HFFc6 (cell line): ENCODE results near the gene NEXN. TPM values are rescaled to one million over a fixed set of nuclear protein-coding genes. Genes with fewer than 3 reads are reported as not detected.
A peak's percentile ranks its signal among the peaks of the same experiment; 100 is the strongest.
"Not testable (repeated sequence)": the region's sequence is repeated elsewhere in the genome, so short reads cannot be mapped to it uniquely, and the experiment has no call there.

Experiments
- DNase-seq: peaks from one replicate; pipeline ENCODE4 v3.0.0-alpha.2; 2018
- H3K27ac Mint-ChIP-seq: 2 replicates; pipeline ENCODE4 v1.8.0; 2020; ENCODE audit warnings: mild to moderate bottlenecking, mixed read lengths
- H3K27me3 Mint-ChIP-seq: 2 replicates; pipeline ENCODE4 v1.8.0; 2021; ENCODE audit warnings: mild to moderate bottlenecking, moderate library complexity, mixed read lengths; ENCODE audit not compliant: insufficient read depth
- H3K36me3 Mint-ChIP-seq: 2 replicates; pipeline ENCODE4 v1.8.0; 2021; ENCODE audit warnings: low read depth, mixed read lengths
- H3K4me1 Mint-ChIP-seq: 2 replicates; pipeline ENCODE4 v1.8.0; 2020; ENCODE audit warnings: low read depth, mixed read lengths
- H3K4me3 Mint-ChIP-seq: 2 replicates; pipeline ENCODE4 v1.8.0; 2020; ENCODE audit warnings: mild to moderate bottlenecking, moderate library complexity, mixed read lengths
- H3K9me3 Mint-ChIP-seq: 2 replicates; pipeline ENCODE4 v1.8.0; 2020; ENCODE audit warnings: mild to moderate bottlenecking, mixed read lengths
- CTCF ChIP-seq: fragments of 200-600 bp; sonication (generic); IDR thresholded peaks from 2 replicates; pipeline ENCODE4 v1.5.0; 2021; ENCODE audit warnings: antibody characterized with exemption, mild to moderate bottlenecking
- total RNA-seq, 6 experiments: library from RNA; stranded (reverse); fragmentation: NEBNext Ultra II Directional; extraction: Animal tissue kit (Norgen Biotek cat#: 25700); gene quantifications; 2 replicates in 1 of 6; 3 replicates in 5 of 6; pipeline ENCODE4 v1.2.3, GENCODE V29; 2021

Gene NEXN
- total RNA-seq, 6 experiments from 2014 or later, result 51.9 to 64.6 (median 56.5) TPM

- Mint-ChIP-seq H3K36me3 (peaks cover 33% of the 10 kb centered on the region), H3K4me3 (no peak overlapping the region), H3K27me3 (peaks cover 1% of the 10 kb centered on the region; the same call in 1 of the 2 replicates), H3K9me3 (no peaks in the 10 kb centered on the region), H3K4me1 (peaks cover 40% of the 10 kb centered on the region), H3K27ac (peak overlapping the region; percentile 20; the same call in 1 of the 2 replicates)
- TF ChIP-seq CTCF, result no peak
- no peak for DNase-seq
These were observed 17.2 kb downstream of the NEXN start for GRCh38 chr1:77905603-77906002.

- H3K4me1 Mint-ChIP-seq, result peaks cover 35% of the 10 kb centered on the region
- TF ChIP-seq CTCF, result no peak
- H3K9me3 Mint-ChIP-seq, result no peaks in the 10 kb centered on the region
These were observed 17.7 kb downstream of the NEXN start for GRCh38 chr1:77906019-77906545.

GRCh38 chr1:77906624-77907023, 18.2 kb downstream of the NEXN start:
- TF ChIP-seq CTCF, result no peak
- no peaks in the 10 kb centered on the region for H3K9me3 Mint-ChIP-seq
- H3K4me3 Mint-ChIP-seq, result no peak overlapping the region
- DNase-seq, result no peak
- H3K4me1 Mint-ChIP-seq, result peaks cover 30% of the 10 kb centered on the region
- peaks cover 1% of the 10 kb centered on the region; the same call in 1 of the 2 replicates for H3K27me3 Mint-ChIP-seq
- H3K36me3 Mint-ChIP-seq, result peaks cover 33% of the 10 kb centered on the region
- no peak overlapping the region for H3K27ac Mint-ChIP-seq

More at GRCh38 chr1:77906019-77906545, 17.7 kb downstream of the NEXN start:
- Mint-ChIP-seq H3K4me3 (no peak overlapping the region), H3K27me3 (peaks cover 1% of the 10 kb centered on the region; the same call in 1 of the 2 replicates), H3K36me3 (peaks cover 33% of the 10 kb centered on the region), H3K27ac (peak overlapping the region; percentile 7; the same call in 1 of the 2 replicates)
- no peak for DNase-seq

- no peak for TF ChIP-seq CTCF
- H3K4me3 Mint-ChIP-seq, result no peak overlapping the region
- H3K4me1 Mint-ChIP-seq, result peaks cover 32% of the 10 kb centered on the region
- peaks cover 1% of the 10 kb centered on the region; the same call in 1 of the 2 replicates for H3K27me3 Mint-ChIP-seq
- no peak for DNase-seq
- peaks cover 29% of the 10 kb centered on the region for H3K36me3 Mint-ChIP-seq
- H3K9me3 Mint-ChIP-seq, result no peaks in the 10 kb centered on the region
- peak overlapping the region; percentile 62 for H3K27ac Mint-ChIP-seq
These were observed 21.7 kb downstream of the NEXN start for GRCh38 chr1:77910116-77910515.

- Mint-ChIP-seq H3K27ac (0 out of 2 replicates have a peak overlapping the region, but pooled peaks have one; percentile 3), H3K4me1 (peaks cover 10% of the 10 kb centered on the region), H3K36me3 (peaks cover 52% of the 10 kb centered on the region)
- not testable (repeated sequence) for H3K27me3 Mint-ChIP-seq, H3K9me3 Mint-ChIP-seq, H3K4me3 Mint-ChIP-seq, DNase-seq
These were observed 30.5 kb downstream of the NEXN start for GRCh38 chr1:77918918-77919317.

- Mint-ChIP-seq H3K27ac (peak overlapping the region; percentile 38; the same call in 1 of the 2 replicates), H3K4me1 (peaks cover 38% of the 10 kb centered on the region), H3K4me3 (peak overlapping the region; percentile 22; the same call in 1 of the 2 replicates), H3K9me3 (no peaks in the 10 kb centered on the region), H3K36me3 (peaks cover 44% of the 10 kb centered on the region), H3K27me3 (peaks cover 2% of the 10 kb centered on the region; the same call in 1 of the 2 replicates)
- DNase-seq, result peak; percentile 41
- TF ChIP-seq CTCF, result no peak
These were observed 37.1 kb downstream of the NEXN start for GRCh38 chr1:77925518-77925917.
